CD4-positive, alpha-beta T cell (primary cell): ENCODE results near the gene ANO9. TPM values are rescaled to one million over a fixed set of nuclear protein-coding genes. Genes with fewer than 3 reads are reported as not detected.

Experiments used
- ATAC-seq: fragments of 200-7000 bp; cut with Tn5 transposase; one replicate; pipeline ENCODE4 v1.10.0; 2022; ENCODE audit warnings: mild to moderate bottlenecking; ENCODE audit not compliant: poor library complexity
- CTCF ChIA-PET: fragments of 350-600 bp; sonication (Branson Sonifier 250); formaldehyde crosslinking; loops from one replicate; lab custom pipeline; 2021; ENCODE audit warnings: antibody characterized with exemption, inconsistent platforms; lab: Charles Lee
- POLR2A ChIA-PET: fragments of 350-600 bp; sonication (Branson Sonifier 250); formaldehyde crosslinking; loops from one replicate; lab custom pipeline; 2021; ENCODE audit warnings: antibody characterized with exemption, inconsistent platforms; lab: Charles Lee
- DNase-seq, 14 experiments: peaks; one replicate each; pipeline ENCODE4 v3.0.0-alpha.2; 2013 to 2020; ENCODE audit warnings: mixed read lengths in 2 of 14
- H3K27ac ChIP-seq, 2 donors: one replicate each; pipeline versions ENCODE4 v1.5.1 to v1.7.0; 2013; ENCODE audit warnings: low read length in 2 of 2, low read depth in 1 of 2, mild to moderate bottlenecking in 1 of 2
- H3K27me3 ChIP-seq, 2 experiments: 1 replicate in 1 of 2; 2 replicates in 1 of 2; pipeline versions ENCODE4 v1.6.1 to v1.7.0; 2013; ENCODE audit warnings: low read length in 2 of 2, control low read depth in 1 of 2, mild to moderate bottlenecking in 1 of 2, moderate library complexity in 1 of 2; ENCODE audit not compliant: insufficient read depth in 2 of 2, control insufficient read depth in 1 of 2
- H3K36me3 ChIP-seq: one replicate; pipeline ENCODE4 v1.6.1; 2013; ENCODE audit warnings: low read length, control low read depth; ENCODE audit not compliant: insufficient read depth
- H3K4me1 ChIP-seq: one replicate; pipeline ENCODE4 v1.6.1; 2013; ENCODE audit warnings: low read length, control low read depth; ENCODE audit not compliant: insufficient read depth
- H3K4me3 ChIP-seq: one replicate; pipeline ENCODE4 v1.5.1; 2013; ENCODE audit warnings: mild to moderate bottlenecking, low read length, moderate library complexity
- H3K9me3 ChIP-seq, 2 experiments: 1 replicate in 1 of 2; 2 replicates in 1 of 2; pipeline versions ENCODE4 v1.6.1 to v1.7.0; 2013; ENCODE audit warnings: low read length in 2 of 2, mild to moderate bottlenecking in 2 of 2, control low read depth in 1 of 2, moderate library complexity in 1 of 2; ENCODE audit not compliant: control insufficient read depth in 1 of 2, insufficient read depth in 1 of 2
- H3K27ac Mint-ChIP-seq: one replicate; pipeline ENCODE4 v1.8.0; 2020; ENCODE audit warnings: mixed read lengths
- H3K27me3 Mint-ChIP-seq: one replicate; pipeline ENCODE4 v1.8.0; 2021; ENCODE audit warnings: mixed read lengths
- H3K36me3 Mint-ChIP-seq: one replicate; pipeline ENCODE4 v1.8.0; 2021; ENCODE audit warnings: low read depth, mixed read lengths
- H3K4me1 Mint-ChIP-seq: one replicate; pipeline ENCODE4 v1.8.0; 2021; ENCODE audit warnings: low read depth, mixed read lengths
- H3K4me3 Mint-ChIP-seq: one replicate; pipeline ENCODE4 v1.8.0; 2020; ENCODE audit warnings: mild to moderate bottlenecking, mixed read lengths
- H3K9me3 Mint-ChIP-seq: one replicate; pipeline ENCODE4 v1.8.0; 2020; ENCODE audit warnings: mixed read lengths
- CTCF ChIP-seq: fragments of 200-600 bp; IDR thresholded peaks from one replicate; pipeline ENCODE4 v1.8.0; 2022; ENCODE audit warnings: antibody characterized with exemption, mild to moderate bottlenecking
- intact Hi-C, 2 experiments: fragments of 100-400 bp; cut with DNase I in 1 of 2; cut with micrococcal nuclease in 1 of 2; formaldehyde crosslinking; loops; one replicate each; pipeline versions ENCODE4 v1.15.1 to v1.9.0; 2023 to 2025; cut with DNase I, micrococcal nuclease
- total RNA-seq, 174 experiments: library from RNA in 2 of 174; stranded (reverse) in 2 of 174; gene quantifications; one replicate each; pipeline ENCODE4 v1.2.3 and lab custom pipeline; 2021 to 2026

ANO9 gene
- total RNA-seq, 2 experiments from 2014 or later = 109 to 114 TPM

GRCh38 chr11:441043-441417 lies 781 bp downstream of the ANO9 start:
- H3K9me3 ChIP-seq = no peaks in the 10 kb centered on the region
- Mint-ChIP-seq H3K27ac (no peak overlapping the region), H3K27me3 (no peaks in the 10 kb centered on the region), H3K36me3 (no peaks in the 10 kb centered on the region), H3K4me3 (peak overlapping the region; percentile 77), H3K4me1 (peaks cover 16% of the 10 kb centered on the region), H3K9me3 (no peaks in the 10 kb centered on the region)
- intact Hi-C loops = loop anchor here in 1 of 2 experiments (2.0 kb wide), 1 partner anchor 24 kb away; no protein-coding TSS in a partner anchor
- POLR2A ChIA-PET = interaction anchor here (0.7 to 2.6 kb wide), 5 partner anchors 10 to 234 kb away, joined by 5 to 13 read pairs (median 5); partner anchors contain the start of genes BET1L, RIC8A, RNH1 and SIGIRR
- peak overlapping the region; percentile 62 for H3K4me3 ChIP-seq
- H3K27ac ChIP-seq = no peak overlapping the region
- H3K36me3 ChIP-seq = no peaks in the 10 kb centered on the region
- CTCF ChIA-PET = interaction anchor here (1.9 to 2.0 kb wide), 2 partner anchors 8 to 10 kb away, joined by 7 to 9 read pairs; partner anchors contain the start of gene PTDSS2
- no peaks in the 10 kb centered on the region for H3K27me3 ChIP-seq
- TF ChIP-seq CTCF = no peak
- peaks cover 56% of the 10 kb centered on the region for H3K4me1 ChIP-seq
- no peak for ATAC-seq
- DNase-seq = no peak

GRCh38 chr11:440065-441042 lies 1.5 kb downstream of the ANO9 start:
- no peaks in the 10 kb centered on the region for H3K27me3 Mint-ChIP-seq
- Histone ChIP-seq H3K27ac (no peak overlapping the region), H3K4me3 (peak overlapping the region; percentile 62), H3K4me1 (peaks cover 56% of the 10 kb centered on the region), H3K36me3 (no peaks in the 10 kb centered on the region), H3K9me3 (no peaks in the 10 kb centered on the region), H3K27me3 (no peaks in the 10 kb centered on the region)
- CTCF ChIA-PET = interaction anchor here (0.7 to 2.0 kb wide), 4 partner anchors 9 to 190 kb away, joined by 3 to 9 read pairs (median 6); partner anchors contain the start of gene PTDSS2
- no peak overlapping the region for H3K27ac Mint-ChIP-seq
- intact Hi-C loops = loop anchor here in 1 of 2 experiments (2.0 kb wide), 1 partner anchor 24 kb away; no protein-coding TSS in a partner anchor
- H3K4me3 Mint-ChIP-seq = peak overlapping the region; percentile 77
- ATAC-seq (no peak), DNase-seq (no peak)
- H3K36me3 Mint-ChIP-seq = no peaks in the 10 kb centered on the region
- TF ChIP-seq CTCF = no peak
- H3K9me3 Mint-ChIP-seq = no peaks in the 10 kb centered on the region
- peaks cover 16% of the 10 kb centered on the region for H3K4me1 Mint-ChIP-seq
- POLR2A ChIA-PET = interaction anchor here (0.7 to 2.6 kb wide), 6 partner anchors 10 to 233 kb away, joined by 3 to 13 read pairs (median 5); partner anchors contain the start of genes BET1L, RIC8A and SIGIRR

GRCh38 chr11:439315-440064 lies 2.3 kb downstream of the ANO9 start:
- no peak overlapping the region for H3K27ac ChIP-seq
- peaks cover 56% of the 10 kb centered on the region for H3K4me1 ChIP-seq
- H3K9me3 ChIP-seq = no peaks in the 10 kb centered on the region
- no peak overlapping the region for H3K4me3 ChIP-seq
- ATAC-seq = no peak
- no peaks in the 10 kb centered on the region for H3K9me3 Mint-ChIP-seq
- intact Hi-C loops = loop anchor here in 1 of 2 experiments (2.0 kb wide), 1 partner anchor 23 kb away; no protein-coding TSS in a partner anchor
- POLR2A ChIA-PET = interaction anchor here (0.6 to 2.6 kb wide), 3 partner anchors 14 to 25 kb away, joined by 3 to 13 read pairs (median 3); partner anchors contain the start of gene SIGIRR
- H3K36me3 ChIP-seq = no peaks in the 10 kb centered on the region
- no peak overlapping the region for H3K27ac Mint-ChIP-seq
- H3K36me3 Mint-ChIP-seq = no peaks in the 10 kb centered on the region
- H3K27me3 ChIP-seq = no peaks in the 10 kb centered on the region
- peaks cover 16% of the 10 kb centered on the region for H3K4me1 Mint-ChIP-seq
- CTCF ChIA-PET = interaction anchor here (0.7 to 1.9 kb wide), 3 partner anchors 10 to 189 kb away, joined by 3 to 7 read pairs (median 5); partner anchors contain the start of gene PTDSS2
- no peaks in the 10 kb centered on the region for H3K27me3 Mint-ChIP-seq
- DNase-seq = no peak
- H3K4me3 Mint-ChIP-seq = no peak overlapping the region
- no peak for TF ChIP-seq CTCF
